ENCODE measurements around the gene BAD.
"Not testable (repeated sequence)": the region's sequence is repeated elsewhere in the genome, so short reads cannot be mapped to it uniquely, and the experiment has no call there.

The BAD gene

GRCh38 chr11:64256300-64256699, 28.2 kb downstream of the BAD start:
- DNase-seq (ENCODE audit: low read depth): no peak

DNA sequence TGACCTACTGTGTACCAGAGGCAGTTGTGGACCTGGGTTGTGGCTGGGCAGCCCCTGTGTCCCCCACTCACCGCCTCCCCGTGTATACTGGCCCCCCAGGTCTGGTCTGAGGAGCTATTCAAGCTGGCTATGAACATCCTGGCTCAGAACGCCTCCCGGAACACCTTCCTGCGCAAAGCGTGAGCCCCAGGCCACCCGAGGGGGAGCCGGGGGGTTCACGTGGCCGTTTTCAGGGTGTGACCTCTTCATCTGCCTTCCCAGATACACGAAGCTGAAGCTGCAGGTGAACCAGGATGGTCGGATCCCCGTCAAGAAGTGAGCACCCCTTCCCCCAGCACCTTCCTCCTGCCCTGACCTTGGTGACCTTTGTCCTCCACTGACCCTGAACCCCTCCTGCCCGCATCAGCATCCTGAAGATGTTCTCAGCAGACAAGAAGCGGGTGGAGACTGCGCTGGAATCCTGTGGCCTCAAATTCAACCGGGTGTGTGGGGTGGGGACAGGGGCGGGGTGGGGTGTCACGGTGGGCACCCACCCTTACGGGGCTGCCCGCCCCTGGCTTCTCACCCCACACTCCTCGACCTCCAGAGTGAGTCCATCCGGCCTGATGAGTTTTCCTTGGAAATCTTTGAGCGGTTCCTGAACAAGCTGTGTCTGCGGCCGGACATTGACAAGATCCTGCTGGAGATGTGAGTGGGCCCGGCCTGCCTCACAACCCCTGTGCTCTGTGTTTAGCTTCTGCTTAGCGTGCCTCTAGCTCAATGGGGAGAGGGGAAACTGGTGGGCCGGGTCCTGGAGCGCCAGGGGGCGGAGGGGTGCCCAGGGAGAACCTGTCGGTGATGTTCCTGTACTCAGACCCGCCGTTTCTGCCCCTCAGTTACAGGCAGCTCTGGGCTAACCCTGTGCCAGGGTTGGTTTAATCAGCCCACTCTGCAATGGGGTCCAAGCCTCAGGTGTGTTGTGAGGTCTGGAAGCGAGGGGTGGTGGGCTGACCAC, 29.0 kb downstream of the BAD start:
- DNase-seq (ENCODE audit: low read depth): no peak

GRCh38 chr11:64254326-64254725, 30.1 kb downstream of the BAD start:
- DNase-seq (ENCODE audit: low read depth): no peak

DNA sequence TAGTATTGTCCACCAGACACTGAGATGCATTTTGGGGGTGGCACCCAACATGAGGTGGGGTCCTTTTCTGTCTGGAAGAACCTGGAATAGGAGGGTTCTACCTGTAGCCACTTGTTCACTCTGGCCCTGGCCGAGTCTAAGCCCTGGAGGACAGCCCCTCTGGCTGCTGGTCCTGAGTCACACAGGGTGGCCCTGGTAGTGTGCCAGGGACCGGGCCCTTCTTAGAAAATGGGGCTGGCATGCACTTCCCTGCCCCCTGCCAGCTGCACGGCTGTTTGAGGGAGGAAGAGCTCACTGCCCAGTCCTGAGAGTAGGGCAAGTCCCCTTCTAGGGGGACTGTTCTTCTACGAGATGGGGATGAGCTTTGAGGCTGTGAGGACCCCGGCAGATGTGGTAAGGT, 31.0 kb downstream of the BAD start:
- no peak for DNase-seq (ENCODE audit: low read depth)

- no peak for DNase-seq (ENCODE audit: low read depth)
These were observed 31.4 kb downstream of the BAD start for GRCh38 chr11:64253043-64253442.

GRCh38 chr11:64252003-64252872, 32.2 kb downstream of the BAD start:
- no peak for DNase-seq (ENCODE audit: low read depth)

- DNase-seq (ENCODE audit: low read depth): no peak
These were observed 32.8 kb downstream of the BAD start for GRCh38 chr11:64251753-64252002.

DNA sequence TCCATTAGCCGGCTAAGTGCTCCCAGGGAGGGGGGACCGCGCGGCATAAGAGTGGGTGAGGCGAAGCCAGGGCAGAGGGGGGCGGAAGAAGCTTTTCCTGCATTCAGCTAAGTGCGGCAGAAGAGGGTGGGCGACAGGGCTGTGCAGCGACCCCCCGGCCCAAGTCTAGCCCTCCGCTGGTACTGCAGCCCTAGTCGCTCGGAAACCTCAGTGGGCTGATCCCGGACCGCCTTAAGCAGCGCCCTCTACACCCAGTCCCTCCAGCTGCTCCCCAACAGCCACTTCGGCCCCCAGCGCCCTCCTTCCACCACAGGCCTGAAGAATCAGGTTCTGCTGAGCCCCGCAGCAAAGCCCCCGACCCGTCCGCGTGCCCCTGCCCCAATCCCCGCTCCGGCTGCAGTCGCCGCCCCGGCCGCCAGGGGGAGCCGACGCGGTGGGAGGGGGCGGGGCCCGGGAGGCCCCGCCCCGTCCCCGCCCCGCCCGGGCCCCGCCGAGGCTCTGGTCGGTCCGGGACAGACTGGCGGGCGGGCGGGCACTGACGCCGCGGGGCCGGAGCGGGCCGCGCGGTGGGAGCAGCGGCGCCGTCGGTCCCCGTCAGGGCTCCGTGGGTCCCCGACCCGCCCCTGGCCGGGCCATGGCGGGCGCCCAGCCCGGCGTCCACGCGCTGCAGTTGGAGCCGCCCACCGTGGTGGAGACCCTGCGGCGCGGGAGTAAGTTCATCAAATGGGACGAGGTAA, 33.3 kb downstream of the BAD start, which contains the start of gene PLCB3:
Gene PLCB3 (plus strand): TSS at position 515 of the 737 bp plus-strand sequence. CDS start 120 bp downstream, at position 635.
- DNase-seq (ENCODE audit: low read depth): peak; percentile 34

GRCh38 chr11:64250415-64251015, 34.0 kb downstream of the BAD start:
- no peak for DNase-seq (ENCODE audit: low read depth)

DNA sequence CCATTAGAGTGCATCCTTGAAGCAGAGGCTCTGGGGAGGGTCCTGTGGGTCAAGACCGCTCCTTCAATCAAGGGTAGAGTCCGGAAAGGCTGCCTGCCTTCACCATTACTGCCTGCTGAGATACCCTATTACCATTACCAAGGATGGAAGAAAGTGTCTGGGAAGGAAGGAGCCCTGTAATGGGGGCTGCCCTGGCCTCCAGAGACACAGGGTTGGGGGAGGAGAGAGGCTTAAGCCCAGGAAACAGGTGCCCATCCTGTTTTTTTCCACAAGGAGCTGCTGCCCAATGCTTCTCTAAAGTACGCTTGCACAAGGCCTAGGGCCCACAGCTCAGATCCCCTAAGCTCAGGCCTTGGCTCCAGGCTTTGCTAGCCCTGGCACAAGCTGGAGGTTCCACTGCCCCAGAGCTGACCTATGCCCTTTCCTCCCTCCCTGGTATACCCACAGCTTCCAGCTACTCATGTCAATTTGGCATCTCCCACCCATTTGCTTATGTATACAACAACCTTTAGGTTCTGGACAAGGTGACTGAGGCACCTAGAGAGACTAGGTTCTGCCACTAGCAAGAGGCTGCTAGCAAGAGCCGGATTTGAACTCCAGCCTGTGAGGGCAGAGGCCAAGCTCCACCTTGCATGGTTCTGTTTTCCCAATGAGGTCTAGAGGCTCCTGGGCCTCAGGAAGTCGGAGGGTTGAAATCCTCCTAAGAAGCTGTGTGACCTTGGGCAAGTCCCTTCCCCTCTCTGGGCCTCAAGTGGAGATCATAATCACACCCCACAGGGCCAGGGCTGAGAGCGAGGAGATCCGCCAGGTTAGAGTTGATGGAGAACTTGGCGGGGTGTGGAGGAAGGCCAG, 34.7 kb downstream of the BAD start:
- DNase-seq (ENCODE audit: low read depth): no peak

DNA sequence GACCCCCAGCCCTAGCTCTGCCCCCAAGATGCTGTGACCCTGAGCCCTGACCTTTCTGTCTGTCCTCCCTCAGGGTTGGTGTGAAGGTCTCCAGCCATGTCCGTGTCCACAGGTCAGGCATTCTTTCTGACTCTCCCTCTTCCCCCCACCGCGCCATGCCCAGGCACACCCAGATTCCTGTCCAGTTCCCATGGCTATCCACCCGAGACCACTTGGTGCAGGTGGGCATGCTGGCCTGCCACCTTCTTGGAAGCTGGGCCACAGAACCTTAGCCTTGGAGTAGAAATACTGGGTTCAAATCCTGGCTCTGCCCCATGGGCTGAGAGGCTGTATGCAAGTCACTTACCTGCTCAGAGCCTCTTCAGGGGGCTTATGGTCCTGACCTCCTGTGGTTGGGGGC, 35.4 kb downstream of the BAD start:
- no peak for DNase-seq (ENCODE audit: low read depth)

GRCh38 chr11:64248578-64248977, 35.9 kb downstream of the BAD start:
- DNase-seq (ENCODE audit: low read depth): no peak

GRCh38 chr11:64247729-64248531, 36.5 kb downstream of the BAD start:
- DNase-seq (ENCODE audit: low read depth): no peak

DNA sequence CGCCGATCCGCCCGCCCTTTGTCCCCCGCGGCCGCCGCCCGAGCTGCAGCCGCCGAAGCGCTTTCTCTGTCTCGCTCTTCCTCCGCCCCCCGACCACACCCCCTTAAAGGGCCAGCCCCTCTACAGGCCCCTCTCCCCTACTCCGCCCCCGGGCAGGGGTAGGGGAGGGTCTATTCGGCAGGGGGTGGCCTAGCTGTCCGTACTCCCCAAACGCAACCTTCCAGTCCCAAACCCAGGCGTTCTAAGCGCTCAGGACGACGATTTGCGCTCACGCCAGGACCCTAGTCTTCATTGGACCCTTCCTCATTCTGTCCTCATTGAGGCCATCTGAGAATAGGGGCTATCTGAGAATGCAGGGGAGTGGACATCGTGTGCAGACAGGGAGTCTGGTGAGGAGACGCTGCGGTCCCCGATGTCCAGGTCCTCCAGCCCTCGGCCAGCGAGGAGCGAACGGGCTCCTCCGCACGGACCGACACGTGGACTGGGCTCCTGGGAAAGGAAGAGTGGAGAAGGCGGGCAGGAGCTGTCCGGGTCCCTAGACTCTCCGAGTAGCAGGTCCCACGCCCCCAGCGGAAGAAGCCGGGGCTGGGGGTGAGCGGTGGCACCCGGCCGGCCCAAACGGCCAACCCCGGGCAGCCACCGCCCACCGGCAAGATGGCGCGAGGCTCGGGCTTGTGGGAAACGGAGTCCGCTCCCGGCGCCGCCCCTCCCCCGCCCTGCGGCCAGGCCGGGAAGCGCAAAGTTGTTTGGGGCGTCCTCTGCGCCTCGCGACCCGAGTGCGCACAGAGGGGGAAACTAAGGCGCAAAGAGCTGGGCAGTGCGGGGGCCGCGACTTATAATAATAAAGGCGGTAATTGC, 37.4 kb downstream of the BAD start, which contains the start of gene PPP1R14B:
Gene PPP1R14B (minus strand): TSS at position 73 of the 858 bp plus-strand sequence. CDS start 270 bp downstream, outside the sequence.
- DNase-seq (ENCODE audit: low read depth): peak; percentile 67

DNA sequence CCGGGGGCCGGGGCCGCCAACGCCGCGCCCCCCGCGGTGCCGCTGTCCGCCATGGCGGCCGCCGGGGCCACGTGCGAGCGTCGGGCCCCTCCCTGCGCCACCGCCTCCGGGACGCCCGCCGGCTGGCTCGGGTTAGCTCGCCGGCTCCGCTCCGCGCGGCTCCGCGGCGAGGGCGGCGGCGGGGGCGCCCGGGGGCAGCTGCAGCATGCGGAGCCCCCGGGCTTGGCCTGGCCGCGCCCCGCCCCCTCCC, 37.9 kb downstream of the BAD start:
- DNase-seq (ENCODE audit: low read depth): not testable (repeated sequence)

- DNase-seq (ENCODE audit: low read depth): peak; percentile 64
These were observed 38.5 kb downstream of the BAD start for GRCh38 chr11:64245797-64246620.

- no peak for DNase-seq (ENCODE audit: low read depth)
These were observed 39.1 kb downstream of the BAD start for GRCh38 chr11:64245401-64245796.

- no peak for DNase-seq (ENCODE audit: low read depth)
These were observed 39.5 kb downstream of the BAD start for GRCh38 chr11:64244966-64245365.
